ENCODE measurements around the gene PCGF1.

DNA sequence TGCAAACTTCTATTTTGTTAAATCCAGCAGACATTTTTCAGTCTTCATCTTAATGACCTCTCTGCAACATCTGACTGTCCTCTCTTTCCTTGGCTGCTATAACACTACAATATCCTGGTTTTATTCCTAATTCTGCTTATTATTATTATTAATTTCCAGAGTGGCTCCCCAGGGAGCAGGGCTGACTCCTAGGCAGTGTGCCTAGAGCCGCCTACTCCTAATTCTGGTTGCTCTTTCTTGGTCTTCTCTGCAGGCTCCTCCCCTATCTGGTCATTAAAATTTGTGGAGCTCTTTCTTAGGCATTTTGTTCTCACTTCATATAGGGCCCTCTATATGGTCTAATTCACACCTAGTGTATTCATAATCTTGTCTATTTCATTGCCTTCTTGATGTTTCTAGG, 35.5 kb upstream of the PCGF1 start:
- TF ChIP-seq, protein P1, sequence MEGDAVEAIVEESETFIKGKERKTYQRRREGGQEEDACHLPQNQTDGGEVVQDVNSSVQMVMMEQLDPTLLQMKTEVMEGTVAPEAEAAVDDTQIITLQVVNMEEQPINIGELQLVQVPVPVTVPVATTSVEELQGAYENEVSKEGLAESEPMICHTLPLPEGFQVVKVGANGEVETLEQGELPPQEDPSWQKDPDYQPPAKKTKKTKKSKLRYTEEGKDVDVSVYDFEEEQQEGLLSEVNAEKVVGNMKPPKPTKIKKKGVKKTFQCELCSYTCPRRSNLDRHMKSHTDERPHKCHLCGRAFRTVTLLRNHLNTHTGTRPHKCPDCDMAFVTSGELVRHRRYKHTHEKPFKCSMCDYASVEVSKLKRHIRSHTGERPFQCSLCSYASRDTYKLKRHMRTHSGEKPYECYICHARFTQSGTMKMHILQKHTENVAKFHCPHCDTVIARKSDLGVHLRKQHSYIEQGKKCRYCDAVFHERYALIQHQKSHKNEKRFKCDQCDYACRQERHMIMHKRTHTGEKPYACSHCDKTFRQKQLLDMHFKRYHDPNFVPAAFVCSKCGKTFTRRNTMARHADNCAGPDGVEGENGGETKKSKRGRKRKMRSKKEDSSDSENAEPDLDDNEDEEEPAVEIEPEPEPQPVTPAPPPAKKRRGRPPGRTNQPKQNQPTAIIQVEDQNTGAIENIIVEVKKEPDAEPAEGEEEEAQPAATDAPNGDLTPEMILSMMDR (IDR thresholded peaks at IDR 0.05; ENCODE audit: control extremely low read depth in 1 of 3, insufficient read depth in 1 of 3, low read depth in 1 of 3, low read length in 3 of 3) = no peak
- no peak for TF ChIP-seq POLR2A (IDR thresholded peaks at IDR 0.05; ENCODE audit: control extremely low read depth in 1 of 2, low read depth in 2 of 2, low read length in 2 of 2)
- no peak for TF ChIP-seq POLR2AphosphoS5 (IDR thresholded peaks at IDR 0.05; ENCODE audit: low read depth, low read length)
- no peak for TF ChIP-seq ZNF274 (IDR thresholded peaks at IDR 0.05; ENCODE audit: borderline replicate concordance, extremely low read depth, low read length)
- TF ChIP-seq YY1 (IDR thresholded peaks at IDR 0.05; ENCODE audit: low read depth, low read length) = no peak
- TF ChIP-seq RNF2 (IDR thresholded peaks at IDR 0.05; ENCODE audit: borderline replicate concordance, low read depth, low read length, missing control alignments, poor library complexity, severe bottlenecking) = no peak
- TF ChIP-seq EGR1 (IDR thresholded peaks at IDR 0.05; ENCODE audit: borderline replicate concordance, low read depth, low read length) = no peak
- no peak for TF ChIP-seq BCL11A (IDR thresholded peaks at IDR 0.05; ENCODE audit: low read depth in 2 of 2, low read length in 2 of 2)
- TF ChIP-seq SIN3A (conservative IDR thresholded peaks at IDR 0.05 in 1 of 2, IDR thresholded peaks at IDR 0.05 in 1 of 2; ENCODE audit: low read depth in 1 of 2, low read length in 2 of 2) = no peak
- no peak for TF ChIP-seq TAF1 (IDR thresholded peaks at IDR 0.05; ENCODE audit: low read depth, low read length)
- no peak for TF ChIP-seq EZH2 (IDR thresholded peaks at IDR 0.05; ENCODE audit: low read depth, low read length, severe bottlenecking)
- TF ChIP-seq, protein P2, sequence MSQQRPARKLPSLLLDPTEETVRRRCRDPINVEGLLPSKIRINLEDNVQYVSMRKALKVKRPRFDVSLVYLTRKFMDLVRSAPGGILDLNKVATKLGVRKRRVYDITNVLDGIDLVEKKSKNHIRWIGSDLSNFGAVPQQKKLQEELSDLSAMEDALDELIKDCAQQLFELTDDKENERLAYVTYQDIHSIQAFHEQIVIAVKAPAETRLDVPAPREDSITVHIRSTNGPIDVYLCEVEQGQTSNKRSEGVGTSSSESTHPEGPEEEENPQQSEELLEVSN (IDR thresholded peaks at IDR 0.05) = no peak
- TF ChIP-seq HDAC2 (IDR thresholded peaks at IDR 0.05; ENCODE audit: borderline replicate concordance in 1 of 2, low read depth in 2 of 2, low read length in 2 of 2) = no peak
- no peak for TF ChIP-seq MAFK (IDR thresholded peaks at IDR 0.05; ENCODE audit: low read depth, low read length)
